D721Med (cell line): ENCODE results near the gene PADI1.

ENCODE experiments used
- DNase-seq: peaks from one replicate; pipeline ENCODE4 v3.0.0; 2011; ENCODE audit warnings: low spot score; ENCODE audit not compliant: insufficient read length
- FAIRE-seq: peaks from 2 replicates; lab custom pipeline; 2011; peaks lifted over from hg19 to GRCh38; lab: Jason Lieb, UNC
- TF ChIP-seq, protein P1 (sequence below): IDR thresholded peaks from 2 replicates; pipeline ENCODE4 v1.5.1; 2012; ENCODE audit warnings: mild to moderate bottlenecking, control low read depth; ENCODE audit not compliant: insufficient read depth; ENCODE audit errors: missing control alignments

PADI1 gene

GRCh38 chr1:17232759-17233661, 28.1 kb downstream of the PADI1 start:
- DNase-seq (no peak), FAIRE-seq (no peak)
- TF ChIP-seq, protein P1, sequence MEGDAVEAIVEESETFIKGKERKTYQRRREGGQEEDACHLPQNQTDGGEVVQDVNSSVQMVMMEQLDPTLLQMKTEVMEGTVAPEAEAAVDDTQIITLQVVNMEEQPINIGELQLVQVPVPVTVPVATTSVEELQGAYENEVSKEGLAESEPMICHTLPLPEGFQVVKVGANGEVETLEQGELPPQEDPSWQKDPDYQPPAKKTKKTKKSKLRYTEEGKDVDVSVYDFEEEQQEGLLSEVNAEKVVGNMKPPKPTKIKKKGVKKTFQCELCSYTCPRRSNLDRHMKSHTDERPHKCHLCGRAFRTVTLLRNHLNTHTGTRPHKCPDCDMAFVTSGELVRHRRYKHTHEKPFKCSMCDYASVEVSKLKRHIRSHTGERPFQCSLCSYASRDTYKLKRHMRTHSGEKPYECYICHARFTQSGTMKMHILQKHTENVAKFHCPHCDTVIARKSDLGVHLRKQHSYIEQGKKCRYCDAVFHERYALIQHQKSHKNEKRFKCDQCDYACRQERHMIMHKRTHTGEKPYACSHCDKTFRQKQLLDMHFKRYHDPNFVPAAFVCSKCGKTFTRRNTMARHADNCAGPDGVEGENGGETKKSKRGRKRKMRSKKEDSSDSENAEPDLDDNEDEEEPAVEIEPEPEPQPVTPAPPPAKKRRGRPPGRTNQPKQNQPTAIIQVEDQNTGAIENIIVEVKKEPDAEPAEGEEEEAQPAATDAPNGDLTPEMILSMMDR, result no peak

GRCh38 chr1:17233675-17234320, 28.9 kb downstream of the PADI1 start:
- DNase-seq (no peak), FAIRE-seq (no peak)
- TF ChIP-seq, protein P1, result no peak

DNA sequence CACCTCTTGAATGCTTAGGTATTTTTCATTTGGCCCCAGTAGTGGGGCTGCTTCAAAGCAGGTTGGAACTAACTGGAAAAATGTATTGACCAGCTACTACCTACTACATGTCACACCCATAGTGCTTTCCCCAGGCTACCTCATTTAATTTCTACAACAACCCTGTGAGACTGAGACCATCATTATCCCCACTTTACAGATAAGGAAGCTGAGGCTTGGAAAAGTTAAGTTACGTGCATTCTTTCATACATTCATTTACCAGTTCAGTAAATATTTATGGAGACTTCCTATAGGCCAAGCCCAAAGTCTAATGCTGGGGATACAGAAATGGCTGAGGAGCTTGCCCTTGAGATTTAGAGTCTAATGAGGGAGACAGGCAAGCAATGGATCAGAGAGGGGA, 29.5 kb downstream of the PADI1 start:
- TF ChIP-seq, protein P1, result no peak
- FAIRE-seq (no peak), DNase-seq (no peak)

- TF ChIP-seq, protein P1, result no peak
- no peak for DNase-seq
Measured at GRCh38 chr1:17235135-17235885, 30.4 kb downstream of the PADI1 start.

DNA sequence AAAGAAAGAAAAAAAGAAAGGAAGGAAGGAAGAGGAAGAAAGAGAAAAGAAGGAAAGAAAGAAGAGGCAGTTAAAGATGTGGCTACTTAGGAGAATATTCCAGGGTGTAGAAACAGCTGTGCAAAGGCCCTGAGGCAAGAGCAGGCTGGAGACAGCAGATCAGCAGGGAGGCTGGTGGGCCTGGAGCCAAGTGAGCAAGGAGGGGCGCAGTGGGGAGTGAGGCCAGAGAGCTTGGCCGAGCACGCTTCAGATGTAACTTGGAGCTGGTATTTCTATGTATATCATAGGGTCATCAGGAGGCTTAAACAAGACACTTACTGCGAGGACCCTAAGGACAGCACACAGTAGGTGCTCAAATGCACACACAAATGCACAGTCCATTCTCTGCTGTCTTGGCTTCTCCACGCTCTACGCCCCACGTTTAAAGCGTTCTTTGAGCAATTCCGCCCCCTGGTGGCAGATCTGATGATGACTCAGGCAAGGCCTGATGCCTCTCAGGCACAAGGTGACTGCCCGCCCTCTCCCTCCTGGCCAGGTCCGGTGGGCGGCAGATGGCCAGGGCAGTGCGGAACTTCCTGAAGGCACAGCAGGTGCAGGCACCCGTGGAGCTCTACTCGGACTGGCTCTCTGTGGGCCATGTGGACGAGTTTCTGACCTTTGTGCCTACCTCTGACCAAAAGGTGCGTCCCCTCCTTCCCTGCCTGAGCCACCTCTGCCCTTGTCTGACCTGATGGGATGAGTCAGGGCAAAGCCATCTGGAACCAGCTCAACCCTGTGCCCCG, 32.0 kb downstream of the PADI1 start:
- peak; percentile 55 for DNase-seq
- FAIRE-seq, result no peak
- TF ChIP-seq, protein P1, result peak; percentile 87

More at GRCh38 chr1:17235135-17235885, 30.4 kb downstream of the PADI1 start:
- FAIRE-seq, result no peak

DNA sequence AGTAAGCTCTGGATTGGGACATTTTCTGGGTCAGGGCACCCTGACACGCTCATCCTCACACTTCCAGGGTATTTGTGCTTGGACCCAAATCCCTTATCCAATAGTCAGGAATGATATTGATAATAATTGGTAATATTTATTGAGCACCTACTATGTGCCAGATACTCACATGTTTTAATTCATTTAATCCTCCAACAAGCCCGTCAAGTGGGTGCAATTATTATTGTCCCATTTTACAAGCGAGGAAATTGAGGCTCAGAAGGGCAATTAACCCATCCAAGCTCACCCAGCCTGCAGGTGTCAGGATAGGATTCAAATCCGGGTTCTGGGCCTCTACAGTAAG, 32.6 kb downstream of the PADI1 start:
- no peak for FAIRE-seq
- no peak for DNase-seq
- TF ChIP-seq, protein P1, result no peak
